CD14-positive monocyte (primary cell): Measurements from ENCODE around the gene ZNF827. TPM values are rescaled to one million over a fixed set of nuclear protein-coding genes. Genes with fewer than 3 reads are reported as not detected.

ENCODE experiments used
- DNase-seq, 3 donors: peaks; one replicate each; pipeline ENCODE4 v3.0.0-alpha.2; 2011 to 2022
- H2AFZ ChIP-seq: 2 replicates; pipeline ENCODE4 v1.6.0; 2012; ENCODE audit warnings: mild to moderate bottlenecking, low read depth, low read length, inconsistent platforms; ENCODE audit not compliant: insufficient read depth, poor library complexity, severe bottlenecking
- H3K27ac ChIP-seq, 2 donors: 1 replicate in 1 of 2; 2 replicates in 1 of 2; pipeline ENCODE4 v1.5.1; 2012 to 2013; ENCODE audit warnings: low read length in 2 of 2, control low read depth in 1 of 2, inconsistent platforms in 1 of 2, low read depth in 1 of 2, mild to moderate bottlenecking in 1 of 2
- H3K27me3 ChIP-seq, 2 donors: one replicate each; pipeline versions ENCODE4 v1.6.0 to v1.6.1; 2011 to 2013; ENCODE audit warnings: low read length in 2 of 2; ENCODE audit not compliant: control insufficient read depth in 2 of 2, insufficient read depth in 2 of 2
- H3K36me3 ChIP-seq, 2 donors: replicated peaks in 1 of 2; 1 replicate in 1 of 2; 2 replicates in 1 of 2; pipeline versions ENCODE4 v1.5.1 to v1.6.1; 2012 to 2013; ENCODE audit warnings: low read length in 2 of 2, control low read depth in 1 of 2, inconsistent platforms in 1 of 2, mild to moderate bottlenecking in 1 of 2; ENCODE audit not compliant: insufficient read depth in 2 of 2, control insufficient read depth in 1 of 2
- H3K4me1 ChIP-seq, 2 donors: 1 replicate in 1 of 2; 2 replicates in 1 of 2; pipeline versions ENCODE4 v1.5.1 to v1.6.1; 2012 to 2013; ENCODE audit warnings: low read length in 2 of 2, control low read depth in 1 of 2, inconsistent platforms in 1 of 2, mild to moderate bottlenecking in 1 of 2, moderate library complexity in 1 of 2; ENCODE audit not compliant: insufficient read depth in 2 of 2, control insufficient read depth in 1 of 2
- H3K4me2 ChIP-seq: replicated peaks from 2 replicates; pipeline ENCODE3; 2012; ENCODE audit warnings: low read length, moderate library complexity, mild to moderate bottlenecking; ENCODE audit not compliant: poor library complexity, severe bottlenecking; ENCODE audit errors: extremely low read depth
- H3K4me3 ChIP-seq, 3 experiments: fragments of 200-600 bp in 1 of 3; sonication (generic) in 1 of 3; replicated peaks in 1 of 3; 1 replicate in 2 of 3; 2 replicates in 1 of 3; pipeline ENCODE4 v1.5.1; 2011 to 2013; ENCODE audit warnings: low read length in 3 of 3, mild to moderate bottlenecking in 3 of 3, control low read depth in 2 of 3, low read depth in 2 of 3, inconsistent platforms in 1 of 3, moderate library complexity in 1 of 3
- H3K79me2 ChIP-seq: 2 replicates; pipeline ENCODE4 v1.6.0; 2012; ENCODE audit warnings: mild to moderate bottlenecking, control low read depth, inconsistent platforms, low read length, moderate library complexity; ENCODE audit not compliant: insufficient read depth
- H3K9ac ChIP-seq: 2 replicates; pipeline ENCODE4 v1.6.0; 2017; ENCODE audit warnings: low read length, mild to moderate bottlenecking; ENCODE audit not compliant: insufficient read depth, poor library complexity, severe bottlenecking
- H3K9me3 ChIP-seq, 2 donors: replicated peaks in 1 of 2; 1 replicate in 1 of 2; 2 replicates in 1 of 2; pipeline versions ENCODE4 v1.5.1 to v1.6.1; 2012 to 2013; ENCODE audit warnings: low read length in 2 of 2, control low read depth in 1 of 2; ENCODE audit not compliant: control insufficient read depth in 1 of 2, insufficient read depth in 1 of 2
- H4K20me1 ChIP-seq: 2 replicates; pipeline ENCODE4 v1.6.0; 2012; ENCODE audit warnings: mild to moderate bottlenecking, low read length, control low read depth, moderate library complexity; ENCODE audit not compliant: insufficient read depth
- H3K27ac Mint-ChIP-seq, 7 donors: one replicate each; pipeline ENCODE4 v1.8.0; 2020; ENCODE audit warnings: mild to moderate bottlenecking in 7 of 7, mixed read lengths in 7 of 7, moderate library complexity in 6 of 7, inconsistent platforms in 2 of 7
- H3K27me3 Mint-ChIP-seq, 3 donors: one replicate each; pipeline ENCODE4 v1.8.0; 2021 to 2022; ENCODE audit warnings: low read depth in 3 of 3, mild to moderate bottlenecking in 3 of 3, mixed read lengths in 3 of 3, moderate library complexity in 3 of 3, inconsistent platforms in 1 of 3
- H3K36me3 Mint-ChIP-seq, 2 donors: one replicate each; pipeline ENCODE4 v1.8.0; 2020; ENCODE audit warnings: mixed read lengths in 2 of 2, inconsistent platforms in 1 of 2, mild to moderate bottlenecking in 1 of 2
- H3K4me1 Mint-ChIP-seq: one replicate; pipeline ENCODE4 v1.8.0; 2020; ENCODE audit warnings: mild to moderate bottlenecking, mixed read lengths
- H3K4me3 Mint-ChIP-seq, 2 donors: one replicate each; pipeline ENCODE4 v1.8.0; 2020; ENCODE audit warnings: mild to moderate bottlenecking in 2 of 2, mixed read lengths in 2 of 2, moderate library complexity in 1 of 2
- H3K9me3 Mint-ChIP-seq, 7 donors: one replicate each; pipeline ENCODE4 v1.8.0; 2020 to 2022; ENCODE audit warnings: mixed read lengths in 7 of 7, mild to moderate bottlenecking in 6 of 7, moderate library complexity in 6 of 7, inconsistent platforms in 2 of 7
- WGBS: methylation state at CpG from one replicate; pipeline ENCODE4 v1.1.5; 2013; ENCODE audit warnings: missing lambda C conversion rate; ENCODE audit not compliant: insufficient coverage; 5-methylcytosine and 5-hydroxymethylcytosine counted together
- intact Hi-C, 2 donors: fragments of 100-400 bp; cut with micrococcal nuclease; formaldehyde crosslinking; loops; one replicate each; pipeline versions ENCODE4 v1.15.0 to v1.15.1; 2023
- polyA plus RNA-seq, 3 donors: library from polyadenylated mRNA; depleted of rRNA in 1 of 3; unstranded in 2 of 3; stranded (reverse) in 1 of 3; fragments of 300-500 nt in 2 of 3; fragments of >200 nt in 1 of 3; fragmentation: Illumina TruSeq in 2 of 3; gene quantifications; 1 replicate in 2 of 3; 2 replicates in 1 of 3; pipeline ENCODE4 v1.2.3, GENCODE V29; 2012 to 2021
- TF ChIP-seq, protein P1 (sequence below): fragments of 200-600 bp; IDR thresholded peaks from one replicate; pipeline ENCODE4 v1.8.0; 2022; ENCODE audit warnings: antibody characterized with exemption, mild to moderate bottlenecking

The ZNF827 gene
- polyA plus RNA-seq, 3 donors: 0.04 TPM; not detected in 2

DNA sequence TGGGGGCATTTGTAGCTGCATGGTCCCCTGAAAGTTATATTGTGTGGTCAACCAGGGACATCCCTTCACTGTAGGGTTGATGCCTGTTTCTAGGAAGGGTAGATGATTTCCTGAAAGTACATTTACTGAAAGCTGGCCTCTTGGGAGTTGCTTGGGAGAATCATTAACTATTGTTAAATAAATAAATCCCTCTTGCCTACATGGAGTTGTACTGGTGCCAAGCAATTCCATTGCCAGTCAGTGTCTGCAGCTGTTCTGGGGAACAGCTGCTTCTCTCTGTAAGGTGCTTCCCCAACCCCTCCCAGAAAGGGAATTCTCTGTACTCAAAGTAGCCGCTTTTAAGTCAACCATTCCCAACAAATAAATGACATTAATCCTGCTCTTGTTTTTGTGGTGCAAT, 207.6 kb downstream of the ZNF827 start:
- peaks cover 13% of the 10 kb centered on the region for H3K4me1 Mint-ChIP-seq
- no peak for DNase-seq
- Histone ChIP-seq H3K79me2 (no peaks in the 10 kb centered on the region), H3K4me2 (no peak overlapping the region), H2AFZ (no peak overlapping the region), H3K27ac (no peak overlapping the region), H3K4me3 (no peak overlapping the region), H3K27me3 (peaks cover 0 to 3% of the 10 kb centered on the region in 2 donors), H3K4me1 (peaks cover 0 to 11% of the 10 kb centered on the region in 2 donors), H4K20me1 (no peaks in the 10 kb centered on the region), H3K9ac (no peak overlapping the region), H3K9me3 (no peaks in the 10 kb centered on the region), H3K36me3 (no peaks in the 10 kb centered on the region)
- H3K36me3 Mint-ChIP-seq: no peaks in the 10 kb centered on the region
- intact Hi-C loops: no loop called here
- H3K27me3 Mint-ChIP-seq: peaks cover 6 to 11% (median 11%) of the 10 kb centered on the region in 3 donors
- TF ChIP-seq, protein P1, sequence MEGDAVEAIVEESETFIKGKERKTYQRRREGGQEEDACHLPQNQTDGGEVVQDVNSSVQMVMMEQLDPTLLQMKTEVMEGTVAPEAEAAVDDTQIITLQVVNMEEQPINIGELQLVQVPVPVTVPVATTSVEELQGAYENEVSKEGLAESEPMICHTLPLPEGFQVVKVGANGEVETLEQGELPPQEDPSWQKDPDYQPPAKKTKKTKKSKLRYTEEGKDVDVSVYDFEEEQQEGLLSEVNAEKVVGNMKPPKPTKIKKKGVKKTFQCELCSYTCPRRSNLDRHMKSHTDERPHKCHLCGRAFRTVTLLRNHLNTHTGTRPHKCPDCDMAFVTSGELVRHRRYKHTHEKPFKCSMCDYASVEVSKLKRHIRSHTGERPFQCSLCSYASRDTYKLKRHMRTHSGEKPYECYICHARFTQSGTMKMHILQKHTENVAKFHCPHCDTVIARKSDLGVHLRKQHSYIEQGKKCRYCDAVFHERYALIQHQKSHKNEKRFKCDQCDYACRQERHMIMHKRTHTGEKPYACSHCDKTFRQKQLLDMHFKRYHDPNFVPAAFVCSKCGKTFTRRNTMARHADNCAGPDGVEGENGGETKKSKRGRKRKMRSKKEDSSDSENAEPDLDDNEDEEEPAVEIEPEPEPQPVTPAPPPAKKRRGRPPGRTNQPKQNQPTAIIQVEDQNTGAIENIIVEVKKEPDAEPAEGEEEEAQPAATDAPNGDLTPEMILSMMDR: no peak
- no peak overlapping the region for H3K4me3 Mint-ChIP-seq
- 100% methylated on average over 1 of the region's 1 CpG for WGBS
- H3K27ac Mint-ChIP-seq: no peak overlapping the region
- no peaks in the 10 kb centered on the region for H3K9me3 Mint-ChIP-seq

DNA sequence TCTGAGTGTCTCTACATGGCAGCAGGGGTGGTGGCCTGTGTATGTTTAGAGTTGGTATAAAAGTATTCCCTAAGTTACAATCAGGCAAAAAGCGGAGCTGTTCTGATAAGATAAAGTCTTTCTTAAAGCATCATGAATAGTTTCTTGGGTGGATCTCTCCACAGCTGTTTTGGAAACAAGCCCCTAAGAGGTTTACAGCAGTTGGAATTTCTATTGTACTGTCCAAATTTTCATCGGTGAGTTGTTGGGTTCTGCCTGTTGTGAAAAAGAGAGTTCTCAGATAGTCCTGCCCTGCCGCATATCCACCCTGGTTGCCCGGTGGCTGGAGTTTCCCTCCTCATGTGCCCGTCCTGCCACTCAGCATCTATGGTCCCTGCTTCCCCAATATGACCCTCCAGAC, 208.6 kb downstream of the ZNF827 start:
- Mint-ChIP-seq H3K9me3 (no peaks in the 10 kb centered on the region), H3K36me3 (no peaks in the 10 kb centered on the region), H3K27me3 (peaks cover 6 to 11% (median 11%) of the 10 kb centered on the region in 3 donors), H3K27ac (no peak overlapping the region), H3K4me3 (no peak overlapping the region), H3K4me1 (peaks cover 13% of the 10 kb centered on the region)
- intact Hi-C loops: no loop called here
- Histone ChIP-seq H3K9ac (no peak overlapping the region), H2AFZ (no peak overlapping the region), H3K4me1 (peaks cover 0 to 11% of the 10 kb centered on the region in 2 donors), H4K20me1 (no peaks in the 10 kb centered on the region), H3K27me3 (peaks cover 0 to 3% of the 10 kb centered on the region in 2 donors), H3K9me3 (no peaks in the 10 kb centered on the region), H3K79me2 (no peaks in the 10 kb centered on the region), H3K27ac (no peak overlapping the region), H3K4me2 (no peak overlapping the region), H3K36me3 (no peaks in the 10 kb centered on the region), H3K4me3 (no peak overlapping the region)
- no peak for DNase-seq
- TF ChIP-seq, protein P1: no peak
- 100% methylated on average over 3 of the region's 5 CpGs for WGBS
